Caki2 (cell line): ENCODE data around the gene LRRK1. TPM values are rescaled to one million over a fixed set of nuclear protein-coding genes. Genes with fewer than 3 reads are reported as not detected.

Source experiments
- DNase-seq: peaks from one replicate; pipeline ENCODE4 v3.0.0-alpha.2; 2015; ENCODE audit warnings: low read depth
- in situ Hi-C: cut with HindIII; loops from 2 replicates; pipeline ENCODE4 v1.10.0; 2016; ENCODE audit warnings: low sequenced_read_pairs, low pct_unique_long_range_greater_than_20kb, mixed read lengths
- total RNA-seq: library from RNA; depleted of rRNA; stranded (reverse); fragments of >200 nt; shearing (Covaris generic); gene quantifications from 2 replicates; pipeline ENCODE4 v1.2.3, GENCODE V29; 2014; ENCODE audit warnings: low replicate concordance

LRRK1 gene
- total RNA-seq, 1 experiment from 2014 or later = 9.8 TPM

- DNase-seq = peak; percentile 90
- in situ Hi-C loops = no loop called here
Observed at GRCh38 chr15:101008158-101009139, 89.3 kb downstream of the LRRK1 start.

GRCh38 chr15:101009176-101009575 lies 90.0 kb downstream of the LRRK1 start:
- no peak for DNase-seq
- in situ Hi-C loops = no loop called here

GRCh38 chr15:101010781-101011180 lies 91.6 kb downstream of the LRRK1 start:
- in situ Hi-C loops = no loop called here

GRCh38 chr15:101012326-101013200 lies 93.4 kb downstream of the LRRK1 start:
- DNase-seq = no peak
- in situ Hi-C loops = no loop called here

More at GRCh38 chr15:101010781-101011180, 91.6 kb downstream of the LRRK1 start:
- no peak for DNase-seq

- no peak for DNase-seq
- in situ Hi-C loops = no loop called here
Observed at GRCh38 chr15:101013201-101013550, 94.0 kb downstream of the LRRK1 start.

- in situ Hi-C loops = no loop called here
- no peak for DNase-seq
Observed at GRCh38 chr15:101013769-101014675, 94.9 kb downstream of the LRRK1 start.

GRCh38 chr15:101014921-101015841 lies 96.0 kb downstream of the LRRK1 start:
- DNase-seq = peak; percentile 30
- in situ Hi-C loops = no loop called here

GRCh38 chr15:101016581-101016980 lies 97.4 kb downstream of the LRRK1 start:
- in situ Hi-C loops = no loop called here
- DNase-seq = no peak

GRCh38 chr15:101017093-101017754 lies 98.1 kb downstream of the LRRK1 start:
- in situ Hi-C loops = no loop called here
- no peak for DNase-seq

- in situ Hi-C loops = no loop called here
- no peak for DNase-seq
Observed at GRCh38 chr15:101018016-101018415, 98.9 kb downstream of the LRRK1 start.

- no peak for DNase-seq
- in situ Hi-C loops = no loop called here
Observed at GRCh38 chr15:101018450-101018849, 99.3 kb downstream of the LRRK1 start.

- no peak for DNase-seq
- in situ Hi-C loops = no loop called here
Observed at GRCh38 chr15:101019366-101019896, 100.3 kb downstream of the LRRK1 start.

- in situ Hi-C loops = no loop called here
- DNase-seq = no peak
Observed at GRCh38 chr15:101020451-101020850, 101.3 kb downstream of the LRRK1 start.

- in situ Hi-C loops = no loop called here
Observed at GRCh38 chr15:101020945-101021344, 101.8 kb downstream of the LRRK1 start.

GRCh38 chr15:101022306-101022705 lies 103.1 kb downstream of the LRRK1 start:
- no peak for DNase-seq
- in situ Hi-C loops = no loop called here

More at GRCh38 chr15:101020945-101021344, 101.8 kb downstream of the LRRK1 start:
- no peak for DNase-seq

- in situ Hi-C loops = no loop called here
- DNase-seq = no peak
Observed at GRCh38 chr15:101022876-101023275, 103.7 kb downstream of the LRRK1 start.
